NCI-H1048 (cell line): ENCODE data around the gene TFAP2D.

Source experiments
- DNase-seq: peaks from one replicate; lab custom pipeline; 2025; lab: John Stamatoyannopoulos, UW

The TFAP2D gene

DNA sequence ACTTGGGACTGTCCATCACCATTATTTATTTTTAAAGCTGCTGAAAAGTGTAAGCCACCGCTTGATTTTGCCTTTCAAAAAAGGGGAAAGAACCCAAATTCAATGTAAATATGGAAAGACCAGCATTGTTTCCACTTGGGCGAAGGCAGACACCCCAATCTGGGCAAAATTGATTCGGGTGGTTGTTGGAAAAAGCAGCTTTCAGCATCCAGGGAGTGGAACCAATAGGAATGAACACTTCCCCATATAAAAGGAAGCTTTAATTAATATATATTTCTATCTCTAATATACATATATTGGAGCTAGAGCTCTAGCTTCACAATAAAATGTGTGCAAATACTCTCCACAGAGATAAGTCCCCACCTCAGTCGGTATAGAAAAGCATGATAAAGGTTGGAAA is at the start of gene TFAP2D:
Gene TFAP2D, plus strand, starts transcription at position 301 of the 400 bp plus-strand sequence. CDS start 530 bp downstream, outside the sequence.
- DNase-seq, result no peak

DNA sequence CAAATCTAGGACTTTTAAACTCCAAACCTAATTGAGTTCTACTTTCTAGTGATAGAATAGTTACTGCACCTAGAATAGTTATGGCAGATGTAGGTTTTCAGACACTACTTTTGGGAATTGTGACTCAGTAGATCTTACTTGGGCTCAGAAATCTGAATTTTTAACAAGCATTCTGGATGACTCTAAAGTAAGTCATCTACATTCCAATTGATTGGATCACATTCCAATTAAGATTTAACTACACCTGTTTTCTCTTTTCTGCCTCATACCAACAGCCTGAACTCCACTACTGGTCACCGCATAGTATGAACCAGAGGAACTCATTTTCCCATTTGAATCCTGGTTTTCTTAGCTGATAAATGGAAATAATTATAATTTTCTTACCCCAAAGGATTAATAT is 49.5 kb upstream of the TFAP2D start:
- no peak for DNase-seq

DNA sequence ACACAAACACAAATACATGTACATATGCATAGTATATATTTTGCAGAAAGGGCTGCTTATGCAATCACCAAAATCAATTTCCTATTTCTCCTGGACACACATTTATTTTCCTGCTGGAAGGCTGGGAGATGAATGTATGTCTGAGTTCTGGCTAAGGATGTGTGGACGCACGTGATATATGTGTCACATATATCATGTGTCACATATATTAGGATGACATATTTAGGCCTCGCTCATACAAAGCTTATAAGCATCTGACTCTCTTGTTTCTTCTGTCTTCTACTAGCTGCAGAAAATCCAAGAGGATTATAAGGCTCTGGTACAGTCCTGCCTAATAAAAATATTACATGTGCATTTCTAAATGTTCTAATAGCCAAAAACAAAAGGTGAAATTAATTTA is 47.2 kb upstream of the TFAP2D start:
- DNase-seq, result no peak

DNA sequence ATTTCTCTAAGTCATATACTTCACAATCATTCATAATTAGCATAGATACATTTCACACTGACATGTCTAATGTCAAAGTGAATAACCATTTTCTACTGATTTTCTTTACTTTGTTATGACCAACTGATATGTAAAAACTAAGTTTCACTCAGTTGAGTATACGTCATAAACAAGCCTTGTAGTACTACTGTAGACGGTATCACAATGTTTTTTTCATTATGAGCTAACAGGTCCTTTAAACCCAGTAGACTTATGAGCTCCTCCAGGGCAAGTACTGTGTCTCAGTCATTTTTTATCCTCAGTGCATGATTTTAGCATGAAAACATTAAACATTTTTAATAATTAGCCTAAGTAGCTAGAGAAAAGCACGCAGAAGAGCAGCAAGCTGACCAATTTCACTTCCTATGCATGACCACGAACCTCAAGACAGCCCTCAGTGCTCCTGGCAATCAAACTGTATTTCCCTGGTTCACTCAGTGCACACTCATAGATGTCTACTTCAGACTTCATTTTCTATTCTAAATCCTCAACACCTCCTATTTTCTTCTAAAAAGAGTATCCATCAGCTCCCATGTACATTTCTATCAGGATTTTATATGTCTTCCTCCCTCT is 32.0 kb upstream of the TFAP2D start:
- DNase-seq, result no peak

DNA sequence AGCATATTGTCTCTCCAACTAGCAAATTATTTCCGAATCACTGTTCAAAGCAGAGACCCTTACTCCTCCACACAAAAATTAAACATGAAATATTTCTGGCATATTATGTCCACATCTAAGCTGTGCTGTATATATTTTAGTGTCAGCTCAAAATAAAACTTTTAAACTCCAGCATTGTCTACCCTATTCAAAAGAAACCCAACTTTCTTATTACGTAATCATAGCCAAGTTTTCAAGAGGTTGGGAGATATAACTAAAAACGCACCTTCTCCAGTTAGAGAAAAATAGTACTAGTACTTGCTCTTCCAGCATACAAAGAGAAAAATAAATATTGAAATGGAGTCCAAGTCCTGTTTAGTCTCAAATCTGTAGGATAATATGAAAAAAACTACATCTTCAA is 24.1 kb upstream of the TFAP2D start:
- no peak for DNase-seq

DNA sequence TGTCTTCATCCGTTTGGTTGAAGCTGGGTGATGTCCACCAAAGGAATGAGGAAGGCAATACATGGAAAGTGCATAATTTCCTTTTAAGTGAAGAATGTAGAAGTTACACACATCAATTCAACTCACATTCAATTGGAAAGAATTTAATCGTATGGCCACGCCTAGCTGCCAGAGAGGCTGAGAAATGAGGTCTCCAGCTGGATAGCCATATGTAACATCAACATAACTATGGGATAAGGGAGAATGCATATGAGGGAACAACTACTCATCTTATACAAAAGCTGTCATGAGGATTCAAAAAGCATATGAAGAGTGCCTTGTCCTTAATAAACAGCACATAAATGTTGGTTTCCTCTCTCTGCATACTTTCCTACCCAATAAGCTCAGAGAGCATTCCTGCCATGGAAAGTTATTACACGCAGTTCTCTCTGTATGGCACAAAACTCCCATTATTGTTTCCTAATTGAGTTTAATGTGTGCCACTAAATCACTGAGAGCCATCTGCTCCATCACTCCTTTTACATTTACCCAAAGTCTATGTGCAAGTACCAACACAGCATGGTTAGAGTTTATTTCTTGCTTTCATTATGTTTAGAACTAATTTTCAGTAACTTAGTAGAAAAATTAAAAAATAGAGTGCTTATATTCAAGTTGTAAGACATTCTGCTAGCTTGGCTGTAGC is 21.4 kb upstream of the TFAP2D start:
- DNase-seq, result no peak

DNA sequence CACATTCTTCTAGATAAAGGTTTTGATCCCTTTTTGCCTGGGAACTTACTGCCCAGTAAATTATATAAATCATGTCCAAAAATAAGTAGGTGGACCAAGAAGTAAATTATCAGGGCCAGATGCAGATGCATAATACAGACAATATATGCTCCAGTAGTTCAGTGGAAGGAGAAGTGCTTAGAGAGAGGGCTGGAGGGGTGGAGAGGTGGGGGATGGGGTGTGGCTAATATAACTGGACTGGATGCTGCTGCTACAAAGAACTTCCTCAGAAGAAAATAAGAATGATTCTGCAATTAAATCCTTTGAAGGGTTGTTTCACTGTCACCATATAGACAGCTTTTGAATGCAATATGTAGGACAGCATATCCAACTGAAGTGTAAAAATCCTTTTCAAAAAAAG is 14.8 kb upstream of the TFAP2D start:
- no peak for DNase-seq

DNA sequence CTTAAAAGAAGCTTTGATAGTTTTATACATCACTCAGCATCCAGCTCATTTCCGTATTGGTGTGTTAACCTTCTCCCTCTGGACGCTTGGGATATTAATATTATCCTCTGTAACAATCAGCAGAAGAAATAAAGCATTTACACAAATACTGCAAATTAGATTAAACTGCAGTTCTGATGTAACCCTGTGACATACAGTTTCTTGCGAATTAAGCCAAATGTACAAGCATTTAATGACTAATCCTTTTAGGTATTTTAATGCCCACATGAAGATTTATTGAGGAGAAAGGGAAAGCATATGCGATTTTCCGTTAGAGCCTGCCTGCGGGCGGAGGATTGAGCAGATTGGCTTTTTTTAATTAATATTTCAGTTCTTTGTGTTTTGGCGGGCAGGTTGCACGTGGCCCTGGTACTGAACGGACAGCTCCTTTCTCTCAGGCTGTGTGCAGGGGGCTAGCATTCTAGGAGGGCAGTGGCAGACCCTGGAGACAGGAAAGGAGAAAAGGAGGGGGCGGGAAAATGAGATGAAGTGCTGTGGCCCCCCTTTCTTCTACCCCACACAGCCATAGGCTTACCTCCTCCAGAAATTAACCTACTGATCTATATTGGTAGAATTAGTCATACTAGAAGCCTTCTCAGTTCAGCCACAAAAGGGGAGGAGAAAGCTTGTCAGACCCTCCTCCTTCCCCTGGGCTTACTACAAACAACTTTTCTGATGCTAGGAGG is 14.1 kb upstream of the TFAP2D start:
- DNase-seq, result no peak

DNA sequence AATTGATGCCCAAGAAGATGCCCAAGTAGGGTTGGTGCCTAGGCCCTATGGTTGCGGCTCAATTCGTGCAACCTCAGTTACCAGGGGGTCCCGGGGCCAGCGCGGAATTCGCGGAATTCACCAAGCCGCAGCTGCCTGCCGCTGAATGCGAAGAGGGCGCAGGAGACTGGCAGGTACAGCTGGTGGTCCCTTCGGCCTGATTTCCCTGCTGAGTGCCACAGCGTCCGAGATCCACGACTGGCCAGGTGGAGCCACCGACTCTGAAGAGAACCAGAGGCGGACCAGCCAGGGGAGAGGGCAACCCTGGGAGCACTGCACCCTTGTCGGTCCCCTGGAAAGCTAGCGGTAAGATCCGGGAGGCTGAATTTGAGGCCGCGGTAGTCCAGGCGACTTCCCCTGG is 6.8 kb upstream of the TFAP2D start:
- no peak for DNase-seq

DNA sequence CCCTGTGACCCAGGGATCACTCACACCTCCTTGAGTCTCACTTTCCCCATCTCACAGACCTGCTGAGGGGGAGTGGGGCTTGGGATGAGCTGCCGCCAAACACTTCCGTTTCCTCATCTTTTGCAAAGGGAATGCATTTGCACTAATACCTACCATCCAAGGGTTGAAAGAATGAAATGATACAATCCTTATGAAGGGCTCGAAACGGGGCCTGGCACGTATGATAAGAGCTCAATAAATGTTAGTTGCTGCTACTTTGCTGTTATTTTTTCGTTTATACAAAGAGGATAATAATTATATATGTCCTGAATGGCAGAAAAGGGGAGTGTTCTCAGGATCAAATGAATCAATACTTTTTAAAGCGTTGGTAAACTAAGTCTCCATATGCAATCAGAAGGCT is 6.1 kb upstream of the TFAP2D start:
- DNase-seq, result no peak

DNA sequence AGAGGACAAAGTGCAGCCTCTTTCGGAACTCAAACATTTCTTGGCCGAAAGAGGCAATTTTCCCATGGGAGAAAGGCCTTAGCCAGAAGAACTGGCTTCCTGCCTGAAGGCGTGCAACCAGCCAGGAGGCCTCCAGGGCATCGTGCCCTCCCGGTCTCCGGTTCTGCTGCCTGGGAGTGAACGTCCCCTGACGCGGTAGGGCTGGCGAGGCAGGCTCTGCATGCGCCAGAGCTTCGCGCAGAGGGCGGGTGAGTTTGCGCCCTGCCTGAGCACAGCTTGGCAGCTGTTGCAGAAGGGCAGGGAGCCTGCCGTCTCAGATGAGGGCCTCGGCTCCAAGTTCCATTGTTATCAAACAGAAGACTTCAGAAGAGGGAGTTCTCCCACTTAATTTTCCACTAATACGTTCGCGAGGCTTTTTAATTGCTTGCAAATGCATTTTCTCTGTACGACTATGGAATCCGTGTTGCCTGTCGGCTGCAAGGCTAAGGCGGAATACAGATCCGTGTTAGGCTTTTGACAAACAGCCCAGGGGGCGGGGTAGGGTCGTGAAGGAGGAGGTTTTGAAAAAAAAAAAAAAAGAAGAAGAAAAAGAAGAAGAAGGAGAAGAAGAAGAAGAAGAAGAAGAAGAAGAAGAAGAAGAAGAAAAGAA is 5.5 kb upstream of the TFAP2D start:
- DNase-seq, result no peak

DNA sequence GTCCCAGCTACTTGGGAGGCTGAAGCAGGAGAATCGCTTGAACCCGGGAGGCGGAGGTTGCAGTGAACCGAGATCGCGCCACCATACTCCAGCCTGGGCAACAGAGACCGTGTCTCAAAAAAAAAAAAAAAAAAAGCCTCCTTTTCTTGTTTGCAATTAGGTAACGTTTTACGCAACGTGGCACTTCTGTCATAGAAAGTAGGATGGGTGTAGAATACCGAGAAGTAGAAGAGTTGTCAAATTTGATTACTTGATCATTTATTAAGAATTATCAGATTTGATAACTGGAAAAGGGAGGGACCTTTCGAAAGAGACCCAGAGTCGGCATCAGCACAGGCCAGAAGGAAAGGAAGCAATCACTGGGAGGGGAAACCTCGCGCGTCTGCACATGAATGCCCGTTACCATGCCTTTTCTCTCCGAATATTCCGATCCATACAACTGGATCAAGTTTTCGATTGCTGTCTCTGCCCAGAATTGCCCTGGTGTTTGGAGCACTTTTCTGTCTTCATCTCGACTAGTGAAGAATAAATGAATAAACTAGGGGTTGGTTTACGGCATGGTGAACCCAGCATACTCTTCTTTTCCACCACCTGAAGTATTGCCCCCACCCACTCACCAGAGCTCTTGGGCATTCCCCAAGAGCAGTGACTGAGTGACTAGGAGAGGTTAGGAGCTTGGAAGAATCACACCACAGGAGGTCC is 4.5 kb upstream of the TFAP2D start:
- no peak for DNase-seq

DNA sequence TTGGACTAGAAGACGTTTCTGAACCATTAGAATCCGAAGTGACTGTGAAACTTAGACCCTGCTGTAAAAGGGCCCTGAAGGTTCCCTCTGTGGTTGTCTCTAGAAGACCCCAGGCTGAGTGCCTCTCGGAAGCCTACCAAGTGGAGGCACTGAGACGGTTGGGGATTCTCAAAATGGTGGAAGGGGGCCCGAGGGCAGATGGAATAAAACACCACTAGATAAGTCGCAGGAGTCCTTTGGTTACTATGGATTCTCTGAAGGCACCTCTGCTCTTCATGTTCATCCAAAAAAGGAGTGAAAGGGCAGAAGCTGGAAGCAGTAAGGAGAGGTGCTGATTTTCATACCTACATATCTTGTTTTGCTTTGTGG is 4.0 kb upstream of the TFAP2D start:
- DNase-seq, result no peak

DNA sequence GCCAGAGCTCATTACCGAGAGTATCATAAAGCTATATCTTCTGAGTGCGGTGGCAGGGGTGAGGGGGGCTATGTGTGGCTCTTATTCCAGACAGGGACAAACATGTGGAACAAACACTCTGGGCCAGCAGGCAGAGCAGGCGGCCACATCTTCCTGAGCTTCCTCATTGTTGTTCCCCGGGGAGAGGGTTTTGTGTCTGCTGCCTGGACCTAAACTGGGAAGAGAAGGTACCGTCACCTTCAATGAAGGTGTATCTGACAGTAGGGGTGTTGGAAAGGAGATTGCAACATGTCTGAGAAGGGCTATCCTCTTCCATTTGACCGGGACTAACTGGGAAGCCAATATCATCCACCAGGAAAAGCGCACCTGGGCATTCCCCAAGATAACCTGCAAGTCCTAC is 1.6 kb upstream of the TFAP2D start:
- DNase-seq, result no peak

DNA sequence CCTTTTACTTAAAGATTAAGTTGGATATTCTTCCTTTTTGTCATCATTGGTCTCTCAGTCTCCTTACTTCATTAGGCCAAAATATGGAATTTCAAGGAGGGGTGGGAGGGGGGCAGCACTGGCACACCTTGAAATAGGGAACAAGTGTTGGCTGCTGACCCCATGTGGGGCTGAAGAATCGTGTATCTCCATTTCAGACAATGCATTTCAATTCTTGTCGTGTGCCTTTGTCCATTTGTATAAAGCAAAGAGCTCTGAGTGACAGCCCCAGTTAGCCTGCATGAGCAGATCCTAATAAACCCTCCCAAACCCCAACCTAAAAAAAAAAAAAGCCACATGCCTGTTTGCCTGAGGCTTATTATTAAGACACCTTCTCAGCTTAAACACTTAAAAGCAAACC is 1.0 kb upstream of the TFAP2D start:
- no peak for DNase-seq

DNA sequence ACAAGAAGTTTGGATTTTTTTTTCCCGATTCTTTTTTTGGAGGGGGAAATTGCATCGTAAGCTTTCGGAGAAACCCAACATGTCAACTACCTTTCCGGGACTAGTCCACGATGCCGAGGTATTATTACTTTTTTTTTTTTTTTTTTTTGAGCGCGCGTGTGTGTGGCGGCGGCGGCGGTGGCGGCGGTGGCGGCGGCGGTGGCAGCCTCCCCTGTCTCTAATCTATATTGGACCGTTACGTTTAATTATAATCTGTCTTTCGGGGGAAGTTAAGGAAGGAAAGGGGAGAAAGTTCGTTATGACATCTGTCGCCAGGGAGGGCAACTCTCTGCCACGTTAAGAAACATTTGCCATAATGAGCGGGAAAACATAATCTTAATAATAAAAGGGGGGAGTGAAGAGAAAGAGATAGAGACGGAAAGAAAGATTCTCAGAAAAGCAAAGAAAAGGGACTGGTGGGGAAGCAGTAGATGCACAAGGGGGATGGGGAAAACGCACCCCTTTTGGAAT is 706 bp downstream of the TFAP2D start:
- DNase-seq, result no peak

DNA sequence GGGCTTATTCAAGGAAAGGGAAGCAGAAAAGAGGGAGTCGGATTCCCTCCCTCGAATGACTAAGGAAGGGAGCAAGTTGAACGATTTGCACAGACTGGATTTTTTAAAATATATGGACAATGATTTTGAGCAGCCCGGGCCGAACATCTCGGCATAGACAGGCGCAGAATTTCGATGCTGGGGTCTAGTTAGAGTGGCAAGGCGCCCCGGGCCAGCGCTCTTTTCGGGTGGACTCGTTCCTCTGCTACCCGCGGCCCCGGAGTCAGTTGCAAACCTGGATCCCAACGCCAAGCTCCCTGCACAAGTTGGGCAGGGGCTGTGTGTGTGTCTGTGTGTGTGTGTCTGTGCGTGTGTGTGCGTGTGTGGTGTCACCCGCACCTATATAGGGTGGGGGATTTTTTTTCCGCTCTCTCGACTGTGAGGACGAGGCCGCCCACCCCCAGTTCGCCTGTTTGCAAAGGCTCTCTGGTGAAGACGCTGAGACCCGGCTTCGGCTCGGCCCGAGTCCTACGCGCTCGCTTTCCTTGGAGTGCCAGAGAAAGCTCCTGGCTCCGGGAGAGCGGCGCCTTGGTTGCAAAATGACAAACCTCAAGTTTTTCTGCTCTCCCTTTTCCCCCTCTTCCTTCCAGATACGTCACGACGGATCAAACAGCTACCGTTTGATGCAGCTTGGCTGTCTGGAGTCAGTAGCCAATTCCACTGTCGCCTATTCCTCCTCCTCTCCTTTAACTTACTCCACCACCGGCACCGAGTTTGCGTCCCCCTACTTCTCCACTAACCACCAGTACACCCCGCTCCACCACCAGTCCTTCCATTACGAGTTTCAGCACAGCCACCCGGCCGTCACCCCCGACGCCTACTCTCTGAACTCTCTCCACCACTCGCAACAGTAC is 1.4 kb downstream of the TFAP2D start:
- no peak for DNase-seq

DNA sequence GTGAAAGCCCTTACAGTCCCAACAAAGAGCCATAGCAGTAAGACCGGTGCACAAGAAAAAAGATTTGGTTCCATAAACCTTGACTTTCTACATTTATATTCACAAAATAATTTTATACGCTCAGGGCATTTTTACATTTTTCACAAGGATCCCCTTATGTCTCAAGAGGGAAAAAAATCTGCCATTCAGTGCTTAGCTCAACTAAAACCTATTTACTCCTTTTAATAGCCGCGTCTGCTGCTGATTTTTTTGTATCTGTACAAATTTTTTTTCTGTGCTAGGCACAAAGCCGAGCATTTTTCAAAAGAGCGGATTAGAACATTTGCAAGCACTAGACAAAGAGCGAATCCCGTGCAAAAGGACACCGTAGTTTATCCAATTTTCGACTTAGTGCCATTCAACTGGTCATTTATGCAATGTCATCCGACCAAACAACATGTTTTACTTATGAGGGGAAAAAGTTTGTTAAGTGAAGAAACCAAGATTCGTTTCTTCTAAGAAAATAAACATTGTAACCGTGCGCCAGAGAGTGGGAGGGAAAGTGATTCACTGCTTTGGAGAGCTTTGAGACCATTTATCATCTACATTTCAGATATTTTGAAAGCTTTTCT is 3.7 kb downstream of the TFAP2D start:
- no peak for DNase-seq

DNA sequence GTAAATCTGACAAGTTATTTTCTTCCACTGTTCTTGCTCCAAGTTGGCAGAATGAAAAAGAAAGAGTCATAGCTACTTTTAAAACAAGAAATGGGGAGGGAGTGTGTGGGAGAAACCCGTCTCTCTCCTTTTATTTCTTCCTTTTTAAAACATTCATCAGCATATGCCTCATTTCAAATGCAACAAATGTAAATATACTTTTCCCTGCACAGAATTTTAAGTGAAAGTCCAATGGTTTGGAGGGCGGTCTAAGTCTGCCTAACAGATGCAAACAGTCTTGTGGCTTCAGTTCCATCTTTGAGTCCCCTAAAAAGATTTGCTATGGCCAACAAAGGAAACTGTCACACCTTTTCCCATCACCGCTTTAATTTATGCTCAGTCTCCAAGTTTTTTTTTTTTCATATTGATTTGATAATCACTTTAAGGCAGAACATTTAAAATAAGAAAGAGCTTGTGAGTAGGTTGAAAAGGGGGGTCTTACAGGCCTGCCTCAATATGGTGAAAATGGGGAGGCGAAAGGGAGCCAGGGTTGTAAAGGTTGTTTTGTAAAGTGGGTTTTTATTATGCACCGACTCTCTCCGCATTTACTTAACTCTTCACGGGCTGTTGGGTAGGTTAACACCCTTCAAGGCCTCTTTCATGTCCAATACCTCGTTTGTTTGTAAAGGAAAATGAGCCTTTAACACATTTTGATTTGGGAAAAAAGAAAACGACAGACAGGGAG is 4.6 kb downstream of the TFAP2D start:
- no peak for DNase-seq

DNA sequence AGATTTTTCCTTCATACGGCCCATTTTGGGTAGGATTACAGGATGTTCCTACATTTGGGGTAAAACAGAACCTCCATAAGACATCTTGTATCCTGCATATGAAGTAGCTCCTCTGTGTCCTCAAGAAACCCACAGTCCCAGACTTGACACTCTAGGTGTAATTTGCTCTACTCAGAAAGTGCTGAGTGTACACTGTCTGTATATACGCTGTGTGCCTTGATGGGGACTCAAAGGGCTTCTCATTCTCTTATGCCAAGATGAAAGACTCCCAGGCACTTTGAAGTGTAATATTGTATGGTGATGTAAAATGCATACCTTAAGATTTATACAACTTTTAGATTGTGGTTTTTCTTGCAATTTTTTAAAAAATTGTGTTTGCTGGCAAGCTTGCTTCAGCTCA is 5.2 kb downstream of the TFAP2D start:
- no peak for DNase-seq
